Spleen (tissue), 11 donors: ENCODE measurements around the gene ZNF547. TPM values are rescaled to one million over a fixed set of nuclear protein-coding genes. Genes with fewer than 3 reads are reported as not detected.

Source experiments
- DNase-seq: peaks from one replicate; pipeline ENCODE4 v3.0.0-alpha.2; 2020
- H3K27ac ChIP-seq, 8 donors: fragments of 200-600 bp; sonication (generic) in 7 of 8; 1 replicate in 4 of 8; 2 replicates in 4 of 8; pipeline versions ENCODE4 v1.5.0 to v1.8.0; 2016 to 2021; ENCODE audit warnings: inconsistent platforms in 4 of 8, mild to moderate bottlenecking in 4 of 8, moderate library complexity in 1 of 8
- H3K27me3 ChIP-seq, 7 donors: fragments of 200-600 bp; sonication (generic) in 6 of 7; replicated peaks in 1 of 7; 1 replicate in 4 of 7; 2 replicates in 3 of 7; pipeline versions ENCODE4 v1.5.0 to v1.8.0; 2016 to 2021; ENCODE audit warnings: inconsistent platforms in 3 of 7, mild to moderate bottlenecking in 1 of 7
- H3K36me3 ChIP-seq, 6 donors: fragments of 200-600 bp; sonication (generic) in 5 of 6; 1 replicate in 4 of 6; 2 replicates in 2 of 6; pipeline versions ENCODE4 v1.5.0 to v1.8.0; 2016 to 2021; ENCODE audit warnings: inconsistent platforms in 2 of 6
- H3K4me1 ChIP-seq, 6 donors: fragments of 200-600 bp; sonication (generic) in 5 of 6; 1 replicate in 3 of 6; 2 replicates in 3 of 6; pipeline versions ENCODE4 v1.5.0 to v1.8.0; 2016 to 2021; ENCODE audit warnings: inconsistent platforms in 3 of 6
- H3K4me3 ChIP-seq, 8 donors: fragments of 200-600 bp; sonication (generic) in 7 of 8; 1 replicate in 4 of 8; 2 replicates in 4 of 8; pipeline versions ENCODE4 v1.5.0 to v1.8.0; 2016 to 2021; ENCODE audit warnings: inconsistent platforms in 4 of 8, mild to moderate bottlenecking in 4 of 8, moderate library complexity in 2 of 8
- H3K9me3 ChIP-seq, 8 donors: fragments of 200-600 bp; sonication (generic) in 7 of 8; 1 replicate in 4 of 8; 2 replicates in 4 of 8; pipeline versions ENCODE4 v1.5.0 to v1.8.0; 2016 to 2021; ENCODE audit warnings: inconsistent platforms in 4 of 8
- POLR2A ChIP-seq, 3 donors: fragments of 450-650 bp; IDR thresholded peaks; one replicate each; pipeline ENCODE4 v1.5.1; 2017; ENCODE audit warnings: antibody characterized with exemption in 3 of 3, mild to moderate bottlenecking in 1 of 3
- POLR2AphosphoS5 ChIP-seq, 3 donors: sonication (generic); formaldehyde crosslinking; IDR thresholded peaks; one replicate each; pipeline ENCODE4 v1.5.1; 2017; ENCODE audit warnings: antibody characterized with exemption in 3 of 3
- WGBS, 5 donors: extraction: QIAGEN DNeasy Blood & Tissue Kit in 3 of 5; methylation state at CpG; one replicate each; pipeline versions ENCODE4 v1.1.5 to v1.1.7; 2013 to 2018; 5-methylcytosine and 5-hydroxymethylcytosine counted together
- intact Hi-C: fragments of 100-400 bp; cut with DNase I; formaldehyde crosslinking; loops from one replicate; pipeline ENCODE4 v1.15.0; 2023; ENCODE audit warnings: low total_unique reads
- polyA plus RNA-seq, 3 donors: library from polyadenylated mRNA; stranded (reverse); fragments of 200-250 nt; gene quantifications; one replicate each; pipeline ENCODE4 v1.2.1, GENCODE V29; 2013
- total RNA-seq, 7 donors: library from RNA; depleted of rRNA in 3 of 7; stranded (reverse); fragments of >200 nt in 3 of 7; fragmentation: NEBNext Ultra II Directional in 4 of 7; extraction: Animal tissue kit (Norgen Biotek cat#: 25700) in 4 of 7; gene quantifications; one replicate each; pipeline versions ENCODE4 v1.1.0 to v1.2.1, GENCODE V29; 2016 to 2021
- TF ChIP-seq, protein P1 (sequence below), 11 experiments: fragments of 200-600 bp in 7 of 11; fragments of 450-650 bp in 4 of 11; sonication (generic) in 4 of 11; IDR thresholded peaks in 8 of 11; conservative IDR thresholded peaks in 3 of 11; 1 replicate in 7 of 11; 2 replicates in 4 of 11; pipeline versions ENCODE4 v1.4.0 to v1.8.0; 2016 to 2021; ENCODE audit warnings: antibody characterized with exemption in 11 of 11, inconsistent platforms in 4 of 11, mild to moderate bottlenecking in 1 of 11
- donor health status: healthy with polysubstance abuse.
- donor health status: DM: no; HTN: no; CAD: no; lungs with moderate emphysema.
- donor health status: DM: no; HTN: no; CAD: no.
- donor health status: Bipolar disorder and iron deficiency.
- donor health status: healthy.
- donor health status: DM: no; HTN: no; CAD: no.
- donor health status: DM: yes; HTN: yes; CAD: no.

ZNF547 gene
- total and polyA plus RNA-seq, 10 donors: 2.3 to 8.8 (median 4.1) TPM

DNA sequence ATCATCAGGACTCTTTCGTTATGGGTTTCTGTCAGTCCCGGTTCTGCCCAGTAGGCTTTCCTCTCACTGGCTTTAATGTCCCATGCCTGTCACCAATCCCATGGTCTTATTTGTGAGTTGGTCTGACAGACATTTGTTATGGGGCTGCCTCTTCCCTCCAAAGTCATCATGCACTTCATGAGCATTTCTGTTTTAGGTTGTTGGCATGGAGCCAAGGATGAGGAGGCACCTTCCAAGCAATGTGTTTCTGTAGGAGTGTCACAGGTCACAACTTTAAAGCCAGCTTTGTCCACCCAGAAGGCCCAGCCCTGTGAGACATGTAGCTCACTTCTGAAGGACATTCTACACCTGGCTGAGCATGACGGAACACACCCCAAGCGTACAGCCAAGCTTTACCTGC, 56.1 kb downstream of the ZNF547 start:
- TF ChIP-seq, protein P1, sequence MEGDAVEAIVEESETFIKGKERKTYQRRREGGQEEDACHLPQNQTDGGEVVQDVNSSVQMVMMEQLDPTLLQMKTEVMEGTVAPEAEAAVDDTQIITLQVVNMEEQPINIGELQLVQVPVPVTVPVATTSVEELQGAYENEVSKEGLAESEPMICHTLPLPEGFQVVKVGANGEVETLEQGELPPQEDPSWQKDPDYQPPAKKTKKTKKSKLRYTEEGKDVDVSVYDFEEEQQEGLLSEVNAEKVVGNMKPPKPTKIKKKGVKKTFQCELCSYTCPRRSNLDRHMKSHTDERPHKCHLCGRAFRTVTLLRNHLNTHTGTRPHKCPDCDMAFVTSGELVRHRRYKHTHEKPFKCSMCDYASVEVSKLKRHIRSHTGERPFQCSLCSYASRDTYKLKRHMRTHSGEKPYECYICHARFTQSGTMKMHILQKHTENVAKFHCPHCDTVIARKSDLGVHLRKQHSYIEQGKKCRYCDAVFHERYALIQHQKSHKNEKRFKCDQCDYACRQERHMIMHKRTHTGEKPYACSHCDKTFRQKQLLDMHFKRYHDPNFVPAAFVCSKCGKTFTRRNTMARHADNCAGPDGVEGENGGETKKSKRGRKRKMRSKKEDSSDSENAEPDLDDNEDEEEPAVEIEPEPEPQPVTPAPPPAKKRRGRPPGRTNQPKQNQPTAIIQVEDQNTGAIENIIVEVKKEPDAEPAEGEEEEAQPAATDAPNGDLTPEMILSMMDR (IDR thresholded peaks at IDR 0.05 in 8 of 11, conservative IDR thresholded peaks at IDR 0.05 in 3 of 11): no peak
- TF ChIP-seq POLR2AphosphoS5 (IDR thresholded peaks at IDR 0.05) (no peak), POLR2A (IDR thresholded peaks at IDR 0.05) (no peak)
- intact Hi-C loops: no loop called here
- H3K4me1 ChIP-seq: no peaks in the 10 kb centered on the region

DNA sequence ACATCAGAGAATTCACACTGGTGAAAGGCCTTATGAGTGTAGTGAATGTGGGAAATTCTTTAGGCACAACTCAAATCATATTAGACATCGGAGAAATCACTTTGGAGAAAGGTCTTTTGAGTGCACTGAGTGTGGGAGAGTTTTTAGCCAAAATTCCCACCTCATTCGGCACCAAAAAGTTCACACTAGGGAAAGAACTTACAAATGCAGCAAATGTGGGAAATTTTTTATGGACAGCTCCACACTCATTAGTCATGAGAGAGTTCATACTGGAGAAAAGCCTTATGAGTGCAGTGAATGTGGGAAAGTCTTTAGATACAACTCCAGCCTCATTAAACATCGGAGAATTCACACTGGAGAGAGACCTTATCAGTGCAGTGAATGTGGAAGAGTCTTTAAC, 57.7 kb downstream of the ZNF547 start:
- peaks cover 6 to 100% (median 98%) of the 10 kb centered on the region in 8 donors for H3K9me3 ChIP-seq
- H3K27me3 ChIP-seq: no peaks in the 10 kb centered on the region
- no peak for TF ChIP-seq POLR2AphosphoS5 (IDR thresholded peaks at IDR 0.05)
- TF ChIP-seq, protein P1 (IDR thresholded peaks at IDR 0.05 in 8 of 11, conservative IDR thresholded peaks at IDR 0.05 in 3 of 11): no peak
- no peak for TF ChIP-seq POLR2A (IDR thresholded peaks at IDR 0.05)
- 93 to 95% (median 94%) methylated on average over 3 of the region's 3 CpGs for WGBS, 5 donors
- no peaks in the 10 kb centered on the region for H3K4me1 ChIP-seq
- H3K36me3 ChIP-seq: peaks cover 18 to 75% (median 52%) of the 10 kb centered on the region in 6 donors
- intact Hi-C loops: no loop called here
- DNase-seq: no peak
- H3K4me3 ChIP-seq: no peak overlapping the region
- H3K27ac ChIP-seq: no peak overlapping the region

More for the DNA sequence above, 56.1 kb downstream of the ZNF547 start:
- no peak overlapping the region for H3K27ac ChIP-seq
- no peak for DNase-seq
- H3K27me3 ChIP-seq: no peaks in the 10 kb centered on the region
- peak overlapping the region in 1 of 8 donors; percentile 15 for H3K4me3 ChIP-seq
- peaks cover 18 to 91% (median 64%) of the 10 kb centered on the region in 6 donors for H3K36me3 ChIP-seq
- peaks cover 6 to 97% (median 83%) of the 10 kb centered on the region in 8 donors for H3K9me3 ChIP-seq
- 96 to 100% (median 98%) methylated on average over 4 of the region's 4 CpGs for WGBS, 5 donors

Other genes starting within 250 kb of the ZNF547 start
- not detected for gene USP29, start 243.6 kb upstream of the ZNF547 start, total RNA-seq
- gene USP29, start 243.6 kb upstream of the ZNF547 start, polyA plus RNA-seq: not detected
- not detected for gene ZIM3, start 218.3 kb upstream of the ZNF547 start, total RNA-seq
- not detected for gene ZIM3, start 218.3 kb upstream of the ZNF547 start, polyA plus RNA-seq
- gene DUXA, start 196.1 kb upstream of the ZNF547 start, total RNA-seq: not detected
- not detected for gene DUXA, start 196.1 kb upstream of the ZNF547 start, polyA plus RNA-seq
- gene ZNF264, start 172.1 kb upstream of the ZNF547 start, total RNA-seq: 10 to 100 TPM; 52.0 to 68.9 (median 58.9) TPM
- gene ZNF264, start 172.1 kb upstream of the ZNF547 start, polyA plus RNA-seq: 1 to 10 TPM; 3.8 to 6.8 (median 6.4) TPM
- gene AURKC, start 132.5 kb upstream of the ZNF547 start, total RNA-seq: 1 to 10 TPM; 3.1 to 8.3 (median 4.8) TPM
- 1 to 10 TPM; 4.1 to 5.5 (median 4.4) TPM for gene AURKC, start 132.5 kb upstream of the ZNF547 start, polyA plus RNA-seq
- 10 to 100 TPM; 16.7 to 27.7 (median 18.1) TPM for gene ZNF805, start 122.9 kb upstream of the ZNF547 start, total RNA-seq
- gene ZNF805, start 122.9 kb upstream of the ZNF547 start, polyA plus RNA-seq: 1 to 10 TPM in 1 of 3 donors, under 1 TPM in 2; 0.22 to 1.1 (median 0.88) TPM
- gene ZNF460, start 83.1 kb upstream of the ZNF547 start, total RNA-seq: 10 to 100 TPM; 60.8 to 84.7 (median 68.1) TPM
- gene ZNF460, start 83.1 kb upstream of the ZNF547 start, polyA plus RNA-seq: 1 to 10 TPM in 1 of 3 donors, under 1 TPM in 2; 0.24 to 2.1 (median 0.33) TPM
- 10 to 100 TPM in 6 of 7 donors, 1 to 10 TPM in 1; 9.7 to 16.9 (median 13.0) TPM for gene ZNF543, start 43.1 kb upstream of the ZNF547 start, total RNA-seq
- gene ZNF543, start 43.1 kb upstream of the ZNF547 start, polyA plus RNA-seq: 1 to 10 TPM; 1.6 to 2.4 (median 1.7) TPM
- 10 to 100 TPM in 6 of 7 donors, 1 to 10 TPM in 1; 9.8 to 16.7 (median 13.3) TPM for gene ZNF304, start 12.3 kb upstream of the ZNF547 start, total RNA-seq
- 1 to 10 TPM; 2.9 to 3.9 (median 3.6) TPM for gene ZNF304, start 12.3 kb upstream of the ZNF547 start, polyA plus RNA-seq
- gene TRAPPC2B, start within 50 bp of the ZNF547 start, total RNA-seq: 10 to 100 TPM in 4 of 7 donors, 1 to 10 TPM in 3; 7.7 to 36.6 (median 18.0) TPM
- 10 to 100 TPM; 20.2 to 24.0 (median 23.6) TPM for gene TRAPPC2B, start within 50 bp of the ZNF547 start, polyA plus RNA-seq
- 10 to 100 TPM; 21.2 to 48.2 (median 34.6) TPM for gene ZNF548, start 26.3 kb downstream of the ZNF547 start, total RNA-seq
- 10 to 100 TPM; 12.4 to 14.2 (median 12.5) TPM for gene ZNF548, start 26.3 kb downstream of the ZNF547 start, polyA plus RNA-seq
- 10 to 100 TPM; 13.4 to 23.0 (median 18.8) TPM for gene ZNF17, start 47.6 kb downstream of the ZNF547 start, total RNA-seq
- 1 to 10 TPM; 1.8 to 3.5 (median 2.6) TPM for gene ZNF17, start 47.6 kb downstream of the ZNF547 start, polyA plus RNA-seq
- 10 to 100 TPM in 4 of 7 donors, 1 to 10 TPM in 3; 7.3 to 15.4 (median 10.8) TPM for gene ZNF749, start 71.8 kb downstream of the ZNF547 start, total RNA-seq
- 1 to 10 TPM; 2.7 to 9.4 (median 5.4) TPM for gene ZNF749, start 71.8 kb downstream of the ZNF547 start, polyA plus RNA-seq
- 1 to 10 TPM in 5 of 7 donors, under 1 TPM in 2; 0.82 to 2.0 (median 1.4) TPM for gene VN1R1, start 93.6 kb downstream of the ZNF547 start, total RNA-seq
- gene VN1R1, start 93.6 kb downstream of the ZNF547 start, polyA plus RNA-seq: under 1 TPM; 0.26 to 0.30 (median 0.30) TPM
- gene ZNF772, start 114.0 kb downstream of the ZNF547 start, total RNA-seq: 10 to 100 TPM; 10.9 to 33.7 (median 19.9) TPM
- gene ZNF772, start 114.0 kb downstream of the ZNF547 start, polyA plus RNA-seq: 1 to 10 TPM; 1.4 to 3.3 (median 2.7) TPM
- 10 to 100 TPM in 6 of 7 donors, 1 to 10 TPM in 1; 8.8 to 20.4 (median 15.6) TPM for gene ZNF419, start 124.2 kb downstream of the ZNF547 start, total RNA-seq
- gene ZNF419, start 124.2 kb downstream of the ZNF547 start, polyA plus RNA-seq: 1 to 10 TPM; 5.9 to 8.7 (median 8.3) TPM
- 10 to 100 TPM; 10.5 to 25.2 (median 17.5) TPM for gene ZNF773, start 136.4 kb downstream of the ZNF547 start, total RNA-seq
- 1 to 10 TPM; 3.0 to 5.7 (median 3.9) TPM for gene ZNF773, start 136.4 kb downstream of the ZNF547 start, polyA plus RNA-seq
- gene ZNF549, start 163.8 kb downstream of the ZNF547 start, total RNA-seq: 10 to 100 TPM in 4 of 7 donors, 1 to 10 TPM in 3; 8.5 to 13.0 (median 10.8) TPM
- 1 to 10 TPM; 2.6 to 3.9 (median 2.8) TPM for gene ZNF549, start 163.8 kb downstream of the ZNF547 start, polyA plus RNA-seq
- 10 to 100 TPM; 10.5 to 39.5 (median 13.3) TPM for gene ZNF550, start 196.3 kb downstream of the ZNF547 start, total RNA-seq
- gene ZNF550, start 196.3 kb downstream of the ZNF547 start, polyA plus RNA-seq: 1 to 10 TPM; 5.4 to 6.4 (median 5.4) TPM
- gene ZNF416, start 215.4 kb downstream of the ZNF547 start, total RNA-seq: 1 to 10 TPM; 4.3 to 9.3 (median 6.1) TPM
- gene ZNF416, start 215.4 kb downstream of the ZNF547 start, polyA plus RNA-seq: 1 to 10 TPM; 2.1 to 3.8 (median 3.4) TPM
- 10 to 100 TPM in 3 of 7 donors, 1 to 10 TPM in 4; 5.1 to 12.0 (median 8.6) TPM for gene ZIK1, start 220.6 kb downstream of the ZNF547 start, total RNA-seq
- gene ZIK1, start 220.6 kb downstream of the ZNF547 start, polyA plus RNA-seq: 1 to 10 TPM; 3.4 to 4.5 (median 3.7) TPM
- 1 to 10 TPM; 3.5 to 7.4 (median 4.1) TPM for gene ZNF530, start 236.3 kb downstream of the ZNF547 start, total RNA-seq
- gene ZNF530, start 236.3 kb downstream of the ZNF547 start, polyA plus RNA-seq: 1 to 10 TPM; 2.4 to 3.2 (median 2.9) TPM